ENCODE data around the gene NOS3. TPM values are rescaled to one million over a fixed set of nuclear protein-coding genes. Genes with fewer than 3 reads are reported as not detected.

Gene NOS3
- total RNA-seq, 4 donors from 2014 or later, result 6.6 to 50.1 (median 15.8) TPM

- Histone ChIP-seq H3K27me3 (no peaks in the 10 kb centered on the region), H3K9me3 (no peaks in the 10 kb centered on the region), H3K27ac (no peak overlapping the region), H3K36me3 (no peaks in the 10 kb centered on the region), H3K4me3 (no peak overlapping the region), H3K4me1 (peaks cover 0 to 16% of the 10 kb centered on the region in 2 donors)
- no peak for DNase-seq
- intact Hi-C loops (cut with DNase I; ENCODE audit: low total_unique reads), result no loop called here
- TF ChIP-seq CTCF (IDR thresholded peaks at IDR 0.05), result no peak
- TF ChIP-seq POLR2A (IDR thresholded peaks at IDR 0.05), result no peak
These were observed 40.2 kb upstream of the NOS3 start for GRCh38 chr7:150950496-150951180.

- no peak for DNase-seq
- intact Hi-C loops (cut with DNase I; ENCODE audit: low total_unique reads), result no loop called here
- H3K9me3 ChIP-seq, result no peaks in the 10 kb centered on the region
- no peaks in the 10 kb centered on the region for H3K27me3 ChIP-seq
- no peak overlapping the region for H3K27ac ChIP-seq
- no peaks in the 10 kb centered on the region for H3K36me3 ChIP-seq
- TF ChIP-seq CTCF (IDR thresholded peaks at IDR 0.05) (no peak), POLR2A (IDR thresholded peaks at IDR 0.05) (no peak)
- H3K4me1 ChIP-seq, result peaks cover 0 to 16% of the 10 kb centered on the region in 2 donors
- no peak overlapping the region for H3K4me3 ChIP-seq
These were observed 39.7 kb upstream of the NOS3 start for GRCh38 chr7:150951181-150951520.

- Histone ChIP-seq H3K36me3 (no peaks in the 10 kb centered on the region), H3K27ac (no peak overlapping the region), H3K27me3 (no peaks in the 10 kb centered on the region), H3K4me1 (peaks cover 0 to 16% of the 10 kb centered on the region in 2 donors), H3K9me3 (no peaks in the 10 kb centered on the region), H3K4me3 (no peak overlapping the region)
- no peak for DNase-seq
- intact Hi-C loops (cut with DNase I; ENCODE audit: low total_unique reads), result no loop called here
- TF ChIP-seq POLR2A (IDR thresholded peaks at IDR 0.05), result no peak
- TF ChIP-seq CTCF (IDR thresholded peaks at IDR 0.05), result no peak
These were observed 39.3 kb upstream of the NOS3 start for GRCh38 chr7:150951521-150951920.

- Histone ChIP-seq H3K36me3 (no peaks in the 10 kb centered on the region), H3K4me3 (no peak overlapping the region), H3K27ac (no peak overlapping the region), H3K27me3 (no peaks in the 10 kb centered on the region), H3K9me3 (no peaks in the 10 kb centered on the region), H3K4me1 (peaks cover 0 to 16% of the 10 kb centered on the region in 2 donors)
- no peak for TF ChIP-seq CTCF (IDR thresholded peaks at IDR 0.05)
- no peak for TF ChIP-seq POLR2A (IDR thresholded peaks at IDR 0.05)
- intact Hi-C loops (cut with DNase I; ENCODE audit: low total_unique reads), result no loop called here
- no peak for DNase-seq
These were observed 38.3 kb upstream of the NOS3 start for GRCh38 chr7:150952331-150953050.

Measured in uterus (tissue), 4 donors.